Omental fat pad (tissue), 4 donors: ENCODE measurements around the gene PHLDB1. TPM values are rescaled to one million over a fixed set of nuclear protein-coding genes. Genes with fewer than 3 reads are reported as not detected.
"Not testable (repeated sequence)": the region's sequence is repeated elsewhere in the genome, so short reads cannot be mapped to it uniquely, and the experiment has no call there.

Experiments
- ATAC-seq: fragments of 150-250 bp; one replicate; pipeline ENCODE4 v1.9.1; 2016; ENCODE audit warnings: mild to moderate bottlenecking, moderate library complexity; ENCODE audit not compliant: low FRiP score
- DNase-seq: peaks from one replicate; pipeline ENCODE4 v3.0.0-alpha.2; 2019; ENCODE audit warnings: low spot score
- CTCF ChIP-seq, 3 donors: fragments of 450-650 bp; IDR thresholded peaks; one replicate each; pipeline ENCODE4 v1.5.1; 2016 to 2017; ENCODE audit warnings: antibody characterized with exemption in 3 of 3, mild to moderate bottlenecking in 3 of 3, moderate library complexity in 2 of 3
- total RNA-seq, 4 donors: library from RNA; depleted of rRNA; stranded (reverse); fragments of >200 nt; gene quantifications; one replicate each; pipeline ENCODE4 v1.1.0, GENCODE V29; 2016

Gene PHLDB1
- 100 to 1,000 TPM; 163 to 363 (median 245) TPM for total RNA-seq

GRCh38 chr11:118607401-118608359 lies at the start of gene PHLDB1:
TSS of gene PHLDB1 (plus strand) at chr11:118607615. CDS start at chr11:118613837, 6,222 bp downstream.
- ATAC-seq (peak; percentile 16), DNase-seq (no peak)
- no peak for TF ChIP-seq CTCF (IDR thresholded peaks at IDR 0.05)

- DNase-seq = no peak
- ATAC-seq = no peak
- no peak for TF ChIP-seq CTCF (IDR thresholded peaks at IDR 0.05)
Observed at GRCh38 chr11:118560806-118561205, 46.6 kb upstream of the PHLDB1 start.

GRCh38 chr11:118565051-118565450 lies 42.4 kb upstream of the PHLDB1 start:
- TF ChIP-seq CTCF (IDR thresholded peaks at IDR 0.05) = no peak
- no peak for ATAC-seq

GRCh38 chr11:118569670-118570069 lies 37.7 kb upstream of the PHLDB1 start:
- TF ChIP-seq CTCF (IDR thresholded peaks at IDR 0.05) = no peak
- no peak for DNase-seq
- no peak for ATAC-seq

More at GRCh38 chr11:118565051-118565450, 42.4 kb upstream of the PHLDB1 start:
- no peak for DNase-seq

- TF ChIP-seq CTCF (IDR thresholded peaks at IDR 0.05) = no peak
- DNase-seq (no peak), ATAC-seq (no peak)
Observed at GRCh38 chr11:118570787-118571186, 36.6 kb upstream of the PHLDB1 start.

- not testable (repeated sequence) for DNase-seq, ATAC-seq
Observed at GRCh38 chr11:118571701-118572060, 35.7 kb upstream of the PHLDB1 start.

- TF ChIP-seq CTCF (IDR thresholded peaks at IDR 0.05) = no peak
- no peak for DNase-seq
- ATAC-seq = peak; percentile 75
Observed at GRCh38 chr11:118572061-118572980, 35.1 kb upstream of the PHLDB1 start, which contains the start of gene ARCN1. TSS of gene ARCN1 (plus strand) at chr11:118572409. CDS start at chr11:118572548, 139 bp downstream.
